Upper lobe of right lung (tissue), 1 donor: Measurements from ENCODE around the gene GPC5. TPM values are rescaled to one million over a fixed set of nuclear protein-coding genes. Genes with fewer than 3 reads are reported as not detected.

Experiments
- ATAC-seq: fragments of 200-7000 bp; cut with Tn5 transposase; one replicate; pipeline ENCODE4 v1.9.1; 2020; ENCODE audit warnings: mild to moderate bottlenecking, moderate library complexity
- DNase-seq: peaks from one replicate; pipeline ENCODE4 v3.0.0-alpha.2; 2020
- H3K27ac ChIP-seq: fragments of 200-600 bp; one replicate; pipeline ENCODE4 v1.8.0; 2022
- H3K27me3 ChIP-seq: fragments of 200-600 bp; one replicate; pipeline ENCODE4 v1.8.0; 2022; ENCODE audit warnings: mild to moderate bottlenecking
- H3K36me3 ChIP-seq: fragments of 200-600 bp; one replicate; pipeline ENCODE4 v1.8.0; 2022
- H3K4me1 ChIP-seq: fragments of 200-600 bp; one replicate; pipeline ENCODE4 v1.8.0; 2022
- H3K4me3 ChIP-seq: fragments of 200-600 bp; one replicate; pipeline ENCODE4 v1.8.0; 2022; ENCODE audit warnings: mild to moderate bottlenecking
- H3K9me3 ChIP-seq: fragments of 200-600 bp; one replicate; pipeline ENCODE4 v1.8.0; 2022
- CTCF ChIP-seq: fragments of 200-600 bp; IDR thresholded peaks from one replicate; pipeline ENCODE4 v1.8.0; 2022; ENCODE audit warnings: antibody characterized with exemption
- intact Hi-C: fragments of 100-400 bp; cut with DNase I; formaldehyde crosslinking; loops from one replicate; pipeline ENCODE4 v1.11.0; 2022
- total RNA-seq: library from RNA; stranded (reverse); fragmentation: NEBNext Ultra II Directional; extraction: Animal tissue kit (Norgen Biotek cat#: 25700); gene quantifications from one replicate; pipeline ENCODE4 v1.2.1, GENCODE V29; 2021
- donor health status: DM: no; HTN: yes; CAD: no; lungs with severe emphysema.

GPC5 gene
- total RNA-seq, 1 donor from 2014 or later, result 8.1 TPM

DNA sequence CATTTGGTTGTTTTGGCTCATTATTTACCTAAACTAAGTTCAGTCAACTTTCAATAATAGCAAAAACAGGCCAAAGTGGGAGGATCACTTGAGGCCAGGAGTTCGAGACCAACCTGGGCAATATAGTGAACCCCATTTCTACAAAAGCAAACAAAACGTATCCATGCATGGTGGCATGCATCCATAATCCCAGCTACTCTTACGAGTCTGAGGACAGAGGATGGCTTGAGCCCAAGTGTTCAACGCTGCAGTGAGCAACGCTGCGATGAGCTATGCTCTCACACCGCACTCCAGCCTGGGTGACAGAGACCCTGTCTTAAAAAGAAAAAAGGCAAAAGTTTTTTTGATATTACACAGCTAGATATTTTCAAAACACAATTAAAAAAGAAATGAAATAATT is 1258.2 kb downstream of the GPC5 start:
- Histone ChIP-seq H3K27ac (no peak overlapping the region), H3K36me3 (no peaks in the 10 kb centered on the region), H3K4me1 (no peaks in the 10 kb centered on the region), H3K4me3 (no peak overlapping the region), H3K27me3 (no peaks in the 10 kb centered on the region), H3K9me3 (no peaks in the 10 kb centered on the region)
- TF ChIP-seq CTCF, result no peak
- DNase-seq, result no peak
- no peak for ATAC-seq
- intact Hi-C loops, result no loop called here

- H3K4me3 ChIP-seq, result no peak overlapping the region
- DNase-seq, result no peak
- no peak for TF ChIP-seq CTCF
- H3K9me3 ChIP-seq, result no peaks in the 10 kb centered on the region
- no peaks in the 10 kb centered on the region for H3K4me1 ChIP-seq
- intact Hi-C loops, result no loop called here
- H3K36me3 ChIP-seq, result no peaks in the 10 kb centered on the region
- no peaks in the 10 kb centered on the region for H3K27me3 ChIP-seq
- no peak for ATAC-seq
- no peak overlapping the region for H3K27ac ChIP-seq
Measured at GRCh38 chr13:92657565-92657964, 1259.1 kb downstream of the GPC5 start.

DNA sequence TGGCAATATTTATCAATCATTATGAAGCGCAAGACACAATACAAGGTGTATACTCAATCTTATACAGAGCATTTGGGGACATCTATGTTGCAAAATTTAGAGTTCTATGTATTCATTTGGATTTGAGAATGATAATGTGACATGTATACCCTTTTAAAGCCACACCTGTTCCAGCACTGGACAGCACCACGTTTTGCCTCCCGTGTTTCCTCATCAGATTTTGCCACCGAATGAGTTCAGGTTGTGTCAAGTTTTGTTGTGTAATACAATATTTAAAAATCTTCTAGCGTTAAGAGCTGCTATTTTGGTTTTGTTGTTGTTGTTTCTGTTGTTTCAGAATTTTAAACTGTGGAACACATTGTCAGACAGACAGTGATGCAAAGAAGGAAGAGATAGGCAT is 1259.9 kb downstream of the GPC5 start:
- Histone ChIP-seq H3K4me1 (no peaks in the 10 kb centered on the region), H3K27me3 (no peaks in the 10 kb centered on the region), H3K4me3 (no peak overlapping the region), H3K27ac (no peak overlapping the region), H3K9me3 (no peaks in the 10 kb centered on the region), H3K36me3 (no peaks in the 10 kb centered on the region)
- DNase-seq (no peak), ATAC-seq (no peak)
- intact Hi-C loops, result no loop called here
- TF ChIP-seq CTCF, result no peak

DNA sequence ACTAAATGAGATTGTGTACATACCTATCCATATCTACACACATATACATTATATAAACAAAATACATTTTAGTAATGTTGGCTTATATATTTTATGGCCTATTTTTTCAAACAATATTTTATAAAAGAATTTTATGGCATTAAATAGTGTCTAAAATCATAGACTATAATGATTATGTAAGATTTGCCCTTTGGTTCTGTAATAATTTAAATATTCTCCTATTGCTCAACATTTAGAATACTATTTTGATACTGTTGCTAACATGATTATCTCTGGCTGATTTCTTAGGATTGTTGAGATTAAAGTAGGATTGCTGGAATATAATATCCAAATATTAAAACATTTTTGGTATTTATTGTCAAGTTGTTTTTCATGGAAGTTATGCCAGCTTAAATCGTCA is 1263.0 kb downstream of the GPC5 start:
- ATAC-seq (no peak), DNase-seq (no peak)
- H3K27me3 ChIP-seq, result no peaks in the 10 kb centered on the region
- intact Hi-C loops, result no loop called here
- TF ChIP-seq CTCF, result no peak
- no peaks in the 10 kb centered on the region for H3K9me3 ChIP-seq
- no peaks in the 10 kb centered on the region for H3K4me1 ChIP-seq
- H3K36me3 ChIP-seq, result no peaks in the 10 kb centered on the region
- H3K4me3 ChIP-seq, result no peak overlapping the region
- H3K27ac ChIP-seq, result no peak overlapping the region

DNA sequence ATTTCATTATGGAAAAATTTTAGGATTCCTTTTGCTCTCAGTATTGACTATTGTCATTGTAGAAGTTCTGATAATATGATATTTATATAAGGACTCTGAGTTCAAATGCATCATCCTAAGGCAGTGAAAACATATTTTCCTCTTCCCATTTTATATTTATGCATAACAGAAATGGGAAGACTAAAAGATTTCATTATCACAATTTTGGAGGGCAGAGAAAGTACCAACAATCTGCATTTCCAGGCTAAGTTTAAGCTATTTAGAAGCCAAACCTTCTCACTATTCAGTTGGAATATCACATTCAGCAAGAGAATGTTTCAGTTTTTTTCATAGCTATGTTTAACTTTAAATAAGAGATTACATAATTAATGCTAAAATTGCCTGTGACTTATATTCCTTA is 1269.7 kb downstream of the GPC5 start:
- H3K9me3 ChIP-seq, result no peaks in the 10 kb centered on the region
- H3K27ac ChIP-seq, result no peak overlapping the region
- ATAC-seq (no peak), DNase-seq (no peak)
- intact Hi-C loops, result no loop called here
- H3K27me3 ChIP-seq, result no peaks in the 10 kb centered on the region
- H3K4me1 ChIP-seq, result no peaks in the 10 kb centered on the region
- H3K4me3 ChIP-seq, result no peak overlapping the region
- no peaks in the 10 kb centered on the region for H3K36me3 ChIP-seq
- TF ChIP-seq CTCF, result no peak

DNA sequence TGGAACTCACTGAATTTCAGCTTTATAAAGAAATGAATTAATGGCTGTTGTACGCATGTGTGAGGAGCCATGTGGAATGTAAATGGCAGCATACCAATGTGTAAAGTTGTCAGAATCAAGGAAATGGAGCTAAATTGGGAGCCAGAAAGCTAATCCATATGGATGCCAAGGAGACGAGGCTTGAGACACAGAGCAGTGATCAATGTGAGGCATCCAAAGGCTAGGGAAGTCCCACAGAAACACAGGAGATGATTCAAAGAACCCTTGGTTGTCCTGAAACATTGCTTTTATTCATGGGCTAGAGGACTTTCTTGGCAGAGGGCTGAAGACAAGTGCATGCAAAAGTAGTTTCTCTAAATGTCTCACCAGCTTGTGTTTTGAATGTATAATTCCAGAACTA is 1271.7 kb downstream of the GPC5 start:
- H3K4me1 ChIP-seq, result no peaks in the 10 kb centered on the region
- ATAC-seq, result no peak
- no peak for TF ChIP-seq CTCF
- intact Hi-C loops, result no loop called here
- no peak overlapping the region for H3K27ac ChIP-seq
- no peaks in the 10 kb centered on the region for H3K27me3 ChIP-seq
- no peaks in the 10 kb centered on the region for H3K9me3 ChIP-seq
- no peaks in the 10 kb centered on the region for H3K36me3 ChIP-seq
- H3K4me3 ChIP-seq, result no peak overlapping the region
- no peak for DNase-seq
